SK-N-SH treated with all-trans-retinoic acid at 6 μM for 48 hours (cell line): Measurements from ENCODE around the gene CPLANE2.

Experiments
- BACH2 ChIP-seq: fragments of 250-450 bp; sonication (Bioruptor Pico); IDR thresholded peaks from 2 replicates; pipeline ENCODE4 v1.9.0; 2021; ENCODE audit warnings: mild to moderate bottlenecking, borderline replicate concordance
- CSDC2 ChIP-seq: fragments of 250-450 bp; sonication (Bioruptor Pico); IDR thresholded peaks from 2 replicates; pipeline ENCODE4 v1.5.0; 2020; ENCODE audit warnings: mild to moderate bottlenecking, moderate library complexity
- PATZ1 ChIP-seq: fragments of 250-450 bp; sonication (Bioruptor Pico); IDR thresholded peaks from 2 replicates; pipeline ENCODE4 v1.8.0; 2020; ENCODE audit warnings: mild to moderate bottlenecking, moderate library complexity, borderline replicate concordance
- RARB ChIP-seq: fragments of 250-450 bp; sonication (Bioruptor Pico); IDR thresholded peaks from 2 replicates; pipeline ENCODE4 v1.8.0; 2021; ENCODE audit warnings: mild to moderate bottlenecking, moderate library complexity
- TCF4 ChIP-seq: fragments of 250-450 bp; sonication (Bioruptor Pico); IDR thresholded peaks from 2 replicates; pipeline ENCODE4 v1.8.0; 2021; ENCODE audit warnings: mild to moderate bottlenecking, moderate library complexity, borderline replicate concordance
- ZFP3 ChIP-seq: fragments of 250-450 bp; sonication (Bioruptor Pico); IDR thresholded peaks from 2 replicates; pipeline ENCODE4 v1.5.0; 2020; ENCODE audit warnings: mild to moderate bottlenecking, moderate library complexity
- ZFP30 ChIP-seq: fragments of 450-650 bp; formaldehyde crosslinking; IDR thresholded peaks from 2 replicates; pipeline ENCODE4 v1.5.0; 2022; ENCODE audit warnings: mild to moderate bottlenecking, moderate library complexity
- ZNF565 ChIP-seq: fragments of 450-650 bp; formaldehyde crosslinking; conservative IDR thresholded peaks from 2 replicates; pipeline ENCODE4 v1.5.0; 2020; ENCODE audit warnings: low read depth, mild to moderate bottlenecking, moderate library complexity
- ZNF70 ChIP-seq: fragments of 450-650 bp; formaldehyde crosslinking; IDR thresholded peaks from 2 replicates; pipeline ENCODE4 v1.5.0; 2020; ENCODE audit warnings: mild to moderate bottlenecking, moderate library complexity

GRCh38 chr1:16218014-16218673, 18.8 kb downstream of the CPLANE2 start:
- no peak for TF ChIP-seq ZNF565
- TF ChIP-seq CSDC2 (CRISPR knock-in tag), result no peak
- no peak for TF ChIP-seq ZFP30 (CRISPR knock-in tag)
- TF ChIP-seq BACH2 (CRISPR knock-in tag), result no peak
- TF ChIP-seq PATZ1, result no peak
- no peak for TF ChIP-seq TCF4 (CRISPR knock-in tag)
- TF ChIP-seq ZNF70 (CRISPR knock-in tag), result no peak
- TF ChIP-seq ZFP3 (CRISPR knock-in tag), result no peak
- no peak for TF ChIP-seq RARB (CRISPR knock-in tag)
